Measurements from ENCODE around the gene SLC4A2. TPM values are rescaled to one million over a fixed set of nuclear protein-coding genes. Genes with fewer than 3 reads are reported as not detected.

SLC4A2 gene
- total RNA-seq, 2 donors from 2014 or later = 50.1 to 147 TPM

GRCh38 chr7:151083071-151083823, 23.9 kb downstream of the SLC4A2 start, which contains the start of gene TMUB1:
TSS of gene TMUB1 (minus strand) at chr7:151083493. CDS start at chr7:151082563, 930 bp downstream.
- H3K4me3 ChIP-seq = peak within 1 kb of the TSS; percentile 82 to 87
- H3K4me1 ChIP-seq = peaks cover 73% of the 10 kb centered on the region
- H3K9me3 ChIP-seq = no peaks in the 10 kb centered on the region
- intact Hi-C loops (cut with DNase I) = no loop called here
- no peaks in the 10 kb centered on the region for H3K27me3 ChIP-seq
- TF ChIP-seq POLR2A (IDR thresholded peaks at IDR 0.05) (peak in 2 of 3 donors; percentile 25 to 54), CTCF (IDR thresholded peaks at IDR 0.05) (no peak)
- peak within 1 kb of the TSS; percentile 76 to 92 (median 90) for H3K27ac ChIP-seq
- DNase-seq (peak; percentile 77 to 80 (median 78)), ATAC-seq (peak; percentile 12)
- no peaks in the 10 kb centered on the region for H3K36me3 ChIP-seq (replicated peaks in 1 of 2; ENCODE audit: insufficient read depth in 1 of 2, low read depth in 2 of 2)
- WGBS, 2 donors = 1 to 3% methylated on average over 21 to 67 of the region's 69 CpGs

GRCh38 chr7:151083824-151084160, 24.4 kb downstream of the SLC4A2 start:
- Histone ChIP-seq H3K4me3 (peak overlapping the region; percentile 82 to 87), H3K4me1 (peaks cover 73% of the 10 kb centered on the region), H3K36me3 (replicated peaks in 1 of 2; ENCODE audit: insufficient read depth in 1 of 2, low read depth in 2 of 2) (no peaks in the 10 kb centered on the region), H3K9me3 (no peaks in the 10 kb centered on the region), H3K27me3 (no peaks in the 10 kb centered on the region), H3K27ac (peak overlapping the region in 3 of 4 donors; percentile 89 to 92 (median 90))
- intact Hi-C loops (cut with DNase I) = no loop called here
- WGBS, 2 donors = 4 to 10% methylated on average over 2 to 3 of the region's 3 CpGs
- TF ChIP-seq CTCF (IDR thresholded peaks at IDR 0.05) (no peak), POLR2A (IDR thresholded peaks at IDR 0.05) (no peak)
- DNase-seq = no peak
- no peak for ATAC-seq

- peak overlapping the region; percentile 80 to 92 (median 85) for H3K27ac ChIP-seq
- no peak overlapping the region for H3K4me3 ChIP-seq
- no peak for TF ChIP-seq CTCF (IDR thresholded peaks at IDR 0.05)
- TF ChIP-seq POLR2A (IDR thresholded peaks at IDR 0.05) = no peak
- H3K27me3 ChIP-seq = no peaks in the 10 kb centered on the region
- H3K4me1 ChIP-seq = peaks cover 75% of the 10 kb centered on the region
- DNase-seq = peak in 3 of 4 donors; percentile 48 to 66 (median 62)
- intact Hi-C loops (cut with DNase I) = no loop called here
- no peaks in the 10 kb centered on the region for H3K36me3 ChIP-seq (replicated peaks in 1 of 2; ENCODE audit: insufficient read depth in 1 of 2, low read depth in 2 of 2)
- WGBS, 2 donors = 24 to 31% methylated on average over 5 of the region's 5 CpGs
- H3K9me3 ChIP-seq = no peaks in the 10 kb centered on the region
- no peak for ATAC-seq
Measured at GRCh38 chr7:151085329-151085690, 25.9 kb downstream of the SLC4A2 start.

- ATAC-seq (peak; percentile 71), DNase-seq (peak; percentile 90 to 94 (median 92))
- Histone ChIP-seq H3K4me3 (peak within 1 kb of the TSS; percentile 83 to 84), H3K27me3 (no peaks in the 10 kb centered on the region), H3K4me1 (peaks cover 79% of the 10 kb centered on the region), H3K36me3 (replicated peaks in 1 of 2; ENCODE audit: insufficient read depth in 1 of 2, low read depth in 2 of 2) (no peaks in the 10 kb centered on the region), H3K27ac (peak within 1 kb of the TSS; percentile 87 to 92 (median 88)), H3K9me3 (no peaks in the 10 kb centered on the region)
- intact Hi-C loops (cut with DNase I) = no loop called here
- peak; percentile 67 to 86 (median 83) for TF ChIP-seq POLR2A (IDR thresholded peaks at IDR 0.05)
- no peak for TF ChIP-seq CTCF (IDR thresholded peaks at IDR 0.05)
- 1% methylated on average over 5 to 45 of the region's 84 CpGs for WGBS, 2 donors
Measured at GRCh38 chr7:151085691-151086620, 26.6 kb downstream of the SLC4A2 start, which contains the start of gene AGAP3. TSS of gene AGAP3 (plus strand) at chr7:151086475. CDS start at chr7:151086742, 267 bp downstream.
